ENCODE data around the gene PIAS4. TPM values are rescaled to one million over a fixed set of nuclear protein-coding genes. Genes with fewer than 3 reads are reported as not detected.

The PIAS4 gene
- total and polyA plus RNA-seq, 9 of the 15 experiments (the other 6 are each of a cell fraction or from before 2014, with no cell fraction given): 0.27 to 34.9 (median 14.4) TPM

DNA sequence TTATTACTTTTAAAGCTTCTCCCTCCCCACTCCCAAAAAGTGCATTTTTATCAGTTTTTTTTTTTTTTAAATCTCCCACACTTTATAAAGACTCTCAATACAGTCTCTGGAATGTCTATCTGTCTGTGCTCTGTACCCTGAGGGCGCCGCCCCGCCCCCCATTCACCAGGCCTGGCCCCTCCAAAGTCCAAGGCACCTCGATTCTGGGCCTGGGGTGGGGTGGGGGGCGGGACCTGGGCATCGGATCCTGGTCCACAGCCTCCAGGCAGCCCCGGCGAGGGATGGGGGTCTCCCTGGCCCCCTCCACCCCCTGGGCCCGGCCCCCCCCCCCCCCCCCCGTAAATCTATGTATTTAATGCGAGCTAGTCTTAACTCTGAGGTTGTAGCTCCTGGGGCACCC, 35.9 kb downstream of the PIAS4 start:
- Histone ChIP-seq H3K9me1 (ENCODE audit: control insufficient read depth, insufficient read depth, low read length) (no peaks in the 10 kb centered on the region), H3K9ac (ENCODE audit: insufficient read depth in 1 of 2, low read depth in 2 of 2, low read length in 2 of 2) (no peak overlapping the region), H3K4me2 (ENCODE audit: insufficient read depth, low read length) (no peak overlapping the region), H3K36me3 (ENCODE audit: control insufficient read depth, insufficient read depth, low read length) (peaks cover 32% of the 10 kb centered on the region; the same call in 2 of the 3 replicates), H3K4me3 (no peak overlapping the region), H3K4me1 (replicated peaks in 1 of 2; ENCODE audit: control insufficient read depth in 2 of 2, insufficient read depth in 2 of 2, low read length in 2 of 2) (peaks cover 0 to 35% of the 10 kb centered on the region in 2 experiments; a peak in 2 of 5 replicates), H2AFZ (ENCODE audit: low read depth, low read length) (no peak overlapping the region), H3K9me3 (replicated peaks; ENCODE audit: control insufficient read depth, insufficient read depth, low read depth, low read length) (no peaks in the 10 kb centered on the region), H3K79me2 (ENCODE audit: control insufficient read depth, insufficient read depth, low read length) (peaks cover 31% of the 10 kb centered on the region), H3K27ac (ENCODE audit: extremely low read depth, low read depth, low read length) (no peak overlapping the region), H3K27me3 (ENCODE audit: control insufficient read depth in 2 of 2, insufficient read depth in 2 of 2, low read length in 2 of 2) (no peaks in the 10 kb centered on the region), H4K20me1 (replicated peaks; ENCODE audit: control insufficient read depth, insufficient read depth, low read length) (peaks cover 12% of the 10 kb centered on the region)
- intact Hi-C loops (cut with micrococcal nuclease) (no loop called here), in situ Hi-C loops (cut with MboI) (no loop called here)
- WGBS (ENCODE audit: insufficient coverage, low coverage, missing lambda C conversion rate): 96% methylated on average over 3 of the region's 11 CpGs
- no TSS peak for BruUV-seq (replicated peaks)
- no peak for ATAC-seq
- ChIA-PET POLR2A (no interaction called here), CTCF (ENCODE audit: low intra/inter-chr PET ratio) (no interaction called here)
- FAIRE-seq: no peak
- TF ChIP-seq, protein P1, sequence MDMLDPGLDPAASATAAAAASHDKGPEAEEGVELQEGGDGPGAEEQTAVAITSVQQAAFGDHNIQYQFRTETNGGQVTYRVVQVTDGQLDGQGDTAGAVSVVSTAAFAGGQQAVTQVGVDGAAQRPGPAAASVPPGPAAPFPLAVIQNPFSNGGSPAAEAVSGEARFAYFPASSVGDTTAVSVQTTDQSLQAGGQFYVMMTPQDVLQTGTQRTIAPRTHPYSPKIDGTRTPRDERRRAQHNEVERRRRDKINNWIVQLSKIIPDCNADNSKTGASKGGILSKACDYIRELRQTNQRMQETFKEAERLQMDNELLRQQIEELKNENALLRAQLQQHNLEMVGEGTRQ (CRISPR knock-in tag; IDR thresholded peaks at IDR 0.05): no peak
- TF ChIP-seq NR3C1 (CRISPR knock-in tag; IDR thresholded peaks at IDR 0.05) (no peak), MTF1 (CRISPR knock-in tag; IDR thresholded peaks at IDR 0.05; ENCODE audit: borderline replicate concordance) (no peak), SMARCB1 (IDR thresholded peaks at IDR 0.05; ENCODE audit: insufficient read length, low read depth) (no peak), DLX4 (CRISPR knock-in tag; IDR thresholded peaks at IDR 0.05) (no peak), ZNF408 (CRISPR knock-in tag; IDR thresholded peaks at IDR 0.05; ENCODE audit: low read depth) (no peak), MTA2 (IDR thresholded peaks at IDR 0.05; ENCODE audit: low read depth) (no peak), ZNF79 (CRISPR knock-in tag; IDR thresholded peaks at IDR 0.05; ENCODE audit: low read depth) (no peak), GATAD2B (IDR thresholded peaks at IDR 0.05; ENCODE audit: borderline replicate concordance) (no peak), THAP12 (CRISPR knock-in tag; IDR thresholded peaks at IDR 0.05) (no peak), ZNF644 (tag; IDR thresholded peaks at IDR 0.05; ENCODE audit: low read depth) (no peak), STAT5B (CRISPR knock-in tag; IDR thresholded peaks at IDR 0.05) (no peak)
- no peak for DNase-seq (ENCODE audit: extremely low read depth in 1 of 4, low spot score in 3 of 4)
